Activated CD8-positive, alpha-beta T cell treated with anti-CD3 and anti-CD28 coated beads, Interleukin-2, amount 10 ng/mL, durations not matched to agents 7 days and 5 days (primary cell): ENCODE data around the gene FCRLB. TPM values are rescaled to one million over a fixed set of nuclear protein-coding genes. Genes with fewer than 3 reads are reported as not detected.
"Not testable (repeated sequence)": the region's sequence is repeated elsewhere in the genome, so short reads cannot be mapped to it uniquely, and the experiment has no call there.

Experiments
- ATAC-seq: fragments of 150-1000 bp; cut with Tn5 transposase; one replicate; pipeline ENCODE4 v1.10.0; 2021; ENCODE audit warnings: moderate library complexity
- CTCF ChIA-PET: fragments of 350-600 bp; sonication (Branson Sonifier 250); formaldehyde crosslinking; loops from one replicate; lab custom pipeline; 2021; ENCODE audit warnings: antibody characterized with exemption; lab: Charles Lee
- POLR2A ChIA-PET: fragments of 350-600 bp; sonication (Branson Sonifier 250); formaldehyde crosslinking; loops from one replicate; lab custom pipeline; 2021; ENCODE audit warnings: antibody characterized with exemption; lab: Charles Lee
- DNase-seq: peaks from one replicate; pipeline ENCODE4 v3.0.0-alpha.2; 2020
- H3K27ac Mint-ChIP-seq: one replicate; pipeline ENCODE4 v1.8.0; 2021; ENCODE audit warnings: mild to moderate bottlenecking, mixed read lengths
- H3K27me3 Mint-ChIP-seq: one replicate; pipeline ENCODE4 v1.8.0; 2021; ENCODE audit warnings: low read depth, mixed read lengths
- H3K36me3 Mint-ChIP-seq: one replicate; pipeline ENCODE4 v1.8.0; 2021; ENCODE audit warnings: low read depth, mixed read lengths
- H3K4me1 Mint-ChIP-seq: one replicate; pipeline ENCODE4 v1.8.0; 2021; ENCODE audit warnings: low read depth, mixed read lengths
- H3K4me3 Mint-ChIP-seq: one replicate; pipeline ENCODE4 v1.8.0; 2021; ENCODE audit warnings: mild to moderate bottlenecking, mixed read lengths
- H3K9me3 Mint-ChIP-seq: one replicate; pipeline ENCODE4 v1.8.0; 2022; ENCODE audit warnings: mixed read lengths; ENCODE audit not compliant: insufficient read depth
- total RNA-seq, 2 experiments: library from RNA; stranded (reverse); gene quantifications; one replicate each; pipeline ENCODE4 v1.2.3, GENCODE V29; 2021

The FCRLB gene
- total RNA-seq, 2 experiments from 2014 or later: 0.97 TPM

DNA sequence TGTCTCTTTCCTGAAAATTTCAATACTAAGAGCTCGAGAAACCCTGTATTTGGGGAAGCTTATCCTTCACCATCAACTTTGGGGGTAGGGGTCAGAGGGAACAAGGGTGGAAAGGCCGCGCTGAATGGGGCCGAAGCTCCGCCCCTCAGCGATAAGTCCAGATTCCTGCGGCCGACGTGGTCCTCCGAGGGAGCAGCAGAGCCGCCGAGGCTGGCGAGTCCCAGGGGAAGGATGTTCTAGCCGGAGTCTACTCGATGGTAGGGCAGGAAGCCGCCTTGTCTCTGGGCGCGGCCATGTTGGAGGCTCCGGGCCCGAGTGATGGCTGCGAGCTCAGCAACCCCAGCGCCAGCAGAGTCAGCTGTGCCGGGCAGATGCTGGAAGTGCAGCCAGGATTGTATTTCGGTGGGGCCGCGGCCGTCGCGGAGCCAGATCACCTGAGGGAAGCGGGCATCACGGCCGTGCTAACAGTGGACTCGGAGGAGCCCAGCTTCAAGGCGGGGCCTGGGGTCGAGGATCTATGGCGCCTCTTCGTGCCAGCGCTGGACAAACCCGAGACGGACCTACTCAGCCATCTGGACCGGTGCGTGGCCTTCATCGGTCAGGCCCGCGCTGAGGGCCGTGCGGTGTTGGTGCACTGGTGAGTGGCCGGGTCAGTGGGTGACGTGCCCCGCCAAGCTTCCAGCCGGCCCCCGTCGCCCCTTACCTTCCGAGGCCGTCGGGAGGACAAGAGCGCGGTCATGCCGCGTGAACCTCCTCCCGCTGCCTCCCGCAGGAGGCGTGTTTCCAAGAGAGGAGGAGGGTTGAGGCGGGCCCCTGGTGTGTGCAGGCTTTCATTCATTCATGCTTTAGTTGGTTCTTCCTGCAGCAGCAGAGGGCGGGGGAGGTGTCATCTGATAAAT lies 28.4 kb downstream of the FCRLB start, which contains the start of gene DUSP12:
Gene DUSP12 (plus strand): TSS at position 278 of the 899 bp plus-strand sequence. CDS start 16 bp downstream, at position 294.
- ATAC-seq (peak; percentile 97), DNase-seq (peak; percentile 92)
- ChIA-PET CTCF (interaction anchor here (0.6 to 2.8 kb wide), 14 partner anchors 9 to 287 kb away, joined by 3 to 29 read pairs (median 4); partner anchors contain the start of gene ATF6), POLR2A (interaction anchor here (0.7 to 2.1 kb wide), 12 partner anchors 11 to 258 kb away, joined by 3 to 13 read pairs (median 4); partner anchors contain the start of gene ATF6)
- Mint-ChIP-seq H3K27ac (peak within 1 kb of the TSS; percentile 96), H3K27me3 (peaks cover 5% of the 10 kb centered on the region), H3K36me3 (peaks cover 34% of the 10 kb centered on the region), H3K4me1 (peaks cover 46% of the 10 kb centered on the region), H3K4me3 (peak within 1 kb of the TSS; percentile 95), H3K9me3 (no peaks in the 10 kb centered on the region)

DNA sequence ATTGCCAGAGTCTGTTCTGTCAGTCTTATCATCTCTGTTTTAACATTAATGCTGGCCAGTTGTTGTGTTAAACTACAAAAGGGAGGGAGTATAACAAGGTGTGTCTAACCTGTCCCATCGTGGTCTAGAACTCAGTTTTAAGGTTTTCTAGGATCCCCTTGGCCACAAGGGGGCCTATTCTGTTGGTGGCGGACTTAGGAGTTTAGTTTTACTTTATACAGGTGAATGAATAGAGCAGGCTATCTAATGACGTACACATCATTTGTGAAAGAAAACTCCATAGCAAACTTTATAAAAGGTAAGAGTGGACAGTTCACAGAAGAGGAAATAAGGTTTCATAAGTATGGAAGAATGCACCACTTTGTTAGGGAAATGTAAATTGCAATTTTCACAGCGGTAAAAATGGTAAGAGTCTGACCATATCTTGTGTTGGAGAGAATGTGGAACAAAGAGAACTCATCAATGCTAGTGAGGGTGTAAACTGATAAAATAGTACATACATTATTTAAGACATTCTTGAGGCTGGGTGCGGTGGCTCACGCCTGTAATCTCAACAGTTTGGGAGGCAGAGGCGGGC lies 42.3 kb downstream of the FCRLB start:
- Mint-ChIP-seq H3K27me3 (no peaks in the 10 kb centered on the region), H3K27ac (no peak overlapping the region), H3K9me3 (no peaks in the 10 kb centered on the region), H3K4me3 (peak overlapping the region; percentile 40), H3K36me3 (peaks cover 10% of the 10 kb centered on the region), H3K4me1 (peaks cover 37% of the 10 kb centered on the region)
- ATAC-seq: peak; percentile 68
- CTCF ChIA-PET: interaction anchor here (0.7 to 2.5 kb wide), 10 partner anchors 8 to 276 kb away, joined by 3 to 35 read pairs (median 4); partner anchors contain the start of gene DUSP12
- POLR2A ChIA-PET: no interaction called here
- DNase-seq: peak; percentile 68

DNA sequence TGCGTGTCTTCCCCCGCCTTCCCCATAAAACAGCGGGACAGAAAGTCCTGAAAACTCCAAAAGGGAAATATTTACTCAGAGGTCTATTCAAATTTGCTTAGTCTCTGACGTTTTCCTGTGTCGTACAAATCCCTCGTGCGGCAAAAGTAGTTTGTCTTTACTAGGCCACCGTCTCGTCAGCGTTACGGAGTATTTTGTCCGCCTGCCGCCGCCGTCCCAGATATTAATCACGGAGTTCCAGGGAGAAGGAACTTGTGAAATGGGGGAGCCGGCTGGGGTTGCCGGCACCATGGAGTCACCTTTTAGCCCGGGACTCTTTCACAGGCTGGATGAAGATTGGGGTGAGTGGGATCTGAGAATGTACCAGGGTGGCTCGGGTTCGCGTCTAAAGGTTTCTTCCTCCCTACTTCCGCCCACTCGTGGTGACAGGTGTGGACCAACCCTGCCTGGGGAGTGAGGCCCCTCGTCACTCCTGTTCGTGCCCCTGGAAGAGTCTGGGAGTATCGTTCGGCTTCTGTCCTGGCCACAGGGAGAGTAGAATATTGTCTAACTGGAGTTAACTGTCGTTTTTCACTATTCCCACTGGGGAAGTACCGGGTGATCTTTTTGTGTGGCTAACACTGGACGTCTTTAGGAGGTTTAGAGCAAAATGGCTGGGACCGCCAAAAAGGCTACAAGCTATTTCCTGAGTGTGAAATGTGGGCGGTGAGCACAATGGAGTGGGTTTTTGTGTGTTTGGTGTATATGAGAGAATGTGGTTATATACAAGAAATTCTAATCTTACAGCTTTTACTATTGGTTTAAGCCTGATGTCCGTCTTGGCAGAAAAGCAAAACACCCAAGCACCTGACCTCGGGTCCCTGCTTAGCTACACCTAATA lies 45.0 kb downstream of the FCRLB start, which contains the start of gene ATF6:
Gene ATF6 (plus strand): TSS at position 219 of the 880 bp plus-strand sequence. CDS start 41 bp downstream, at position 260.
- POLR2A ChIA-PET: interaction anchor here (1.1 kb wide), 2 partner anchors 17 to 18 kb away, joined by 3 to 4 read pairs; partner anchors contain the start of gene DUSP12
- peak within 1 kb of the TSS; percentile 98 for H3K27ac Mint-ChIP-seq
- H3K27me3 Mint-ChIP-seq: no peaks in the 10 kb centered on the region
- ATAC-seq (peak; percentile 72), DNase-seq (peak; percentile 88)
- no peaks in the 10 kb centered on the region for H3K9me3 Mint-ChIP-seq
- CTCF ChIA-PET: interaction anchor here (1.1 to 2.2 kb wide), 5 partner anchors 10 to 271 kb away, joined by 4 to 12 read pairs (median 6); partner anchors contain the start of gene DUSP12
- peaks cover 43% of the 10 kb centered on the region for H3K4me1 Mint-ChIP-seq
- peaks cover 6% of the 10 kb centered on the region for H3K36me3 Mint-ChIP-seq
- peak within 1 kb of the TSS; percentile 99 for H3K4me3 Mint-ChIP-seq

DNA sequence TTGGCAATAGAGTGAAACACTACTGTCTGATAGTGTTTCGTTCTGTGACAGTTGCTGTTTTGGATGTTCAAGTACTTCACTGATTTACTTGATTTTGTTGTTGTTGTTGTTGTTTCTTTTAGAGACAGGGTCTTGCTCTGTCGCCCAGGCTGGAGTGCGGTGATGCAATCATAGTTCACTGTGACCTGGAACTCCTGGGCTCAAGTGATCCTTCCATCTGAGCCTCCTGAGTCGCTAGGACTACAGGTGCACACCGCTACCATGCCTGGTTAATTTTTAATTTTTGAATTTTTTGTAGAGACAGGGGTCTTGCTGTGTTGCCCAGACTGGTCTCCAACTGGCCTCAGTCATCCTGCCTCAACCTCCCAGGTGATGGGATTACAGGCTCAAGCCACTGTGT lies 47.1 kb downstream of the FCRLB start:
- Mint-ChIP-seq H3K9me3 (no peaks in the 10 kb centered on the region), H3K4me3 (no peak overlapping the region), H3K27ac (no peak overlapping the region), H3K4me1 (peaks cover 42% of the 10 kb centered on the region), H3K27me3 (no peaks in the 10 kb centered on the region), H3K36me3 (peaks cover 6% of the 10 kb centered on the region)
- ChIA-PET POLR2A (interaction anchor here (0.6 kb wide), 1 partner anchor 52 kb away, joined by 3 read pairs; no protein-coding TSS in a partner anchor), CTCF (interaction anchor here (1.2 to 2.2 kb wide), 2 partner anchors 19 to 269 kb away, joined by 3 to 12 read pairs; partner anchors contain the start of gene DUSP12)
- DNase-seq: no peak
- no peak for ATAC-seq

DNA sequence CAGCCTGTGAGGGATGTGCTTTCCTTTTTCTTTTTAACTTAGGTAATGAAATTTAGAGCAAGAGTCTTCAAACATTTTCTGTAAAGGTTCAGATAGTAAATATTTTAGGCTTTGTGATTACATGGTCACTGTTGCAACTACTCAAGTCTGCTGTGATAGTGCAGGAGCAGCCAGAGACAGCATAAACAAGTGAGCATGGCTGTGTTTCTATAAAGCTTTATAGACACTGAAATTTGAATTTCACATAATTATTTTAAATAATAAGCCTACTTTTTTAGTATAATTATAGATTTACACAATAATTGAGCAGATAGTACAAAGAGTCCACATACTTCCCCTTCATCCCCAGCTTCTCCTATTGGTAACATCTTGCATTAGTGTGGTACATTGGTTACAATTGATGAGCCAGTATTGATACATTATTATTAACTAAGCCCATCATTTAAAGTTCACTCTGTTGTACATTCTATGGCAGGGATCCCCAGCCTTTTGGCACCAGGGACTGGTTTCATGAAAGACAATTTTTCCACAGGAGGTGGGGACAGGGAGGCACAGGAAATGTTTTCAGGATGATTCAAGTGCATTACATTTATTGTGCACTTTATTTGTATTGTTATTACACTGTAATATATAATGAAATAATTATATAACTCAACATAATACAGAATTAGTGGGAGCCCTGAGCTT lies 47.8 kb downstream of the FCRLB start:
- Mint-ChIP-seq H3K4me1 (peaks cover 43% of the 10 kb centered on the region), H3K27me3 (no peaks in the 10 kb centered on the region), H3K27ac (no peak overlapping the region), H3K9me3 (no peaks in the 10 kb centered on the region), H3K4me3 (no peak overlapping the region), H3K36me3 (peaks cover 6% of the 10 kb centered on the region)
- DNase-seq (no peak), ATAC-seq (no peak)
- ChIA-PET POLR2A (interaction anchor here (0.5 to 0.7 kb wide), 2 partner anchors 42 to 147 kb away, joined by 3 read pairs; no protein-coding TSS in a partner anchor), CTCF (interaction anchor here (1.2 to 1.3 kb wide), 2 partner anchors 23 to 268 kb away, joined by 3 to 4 read pairs; no protein-coding TSS in a partner anchor)

DNA sequence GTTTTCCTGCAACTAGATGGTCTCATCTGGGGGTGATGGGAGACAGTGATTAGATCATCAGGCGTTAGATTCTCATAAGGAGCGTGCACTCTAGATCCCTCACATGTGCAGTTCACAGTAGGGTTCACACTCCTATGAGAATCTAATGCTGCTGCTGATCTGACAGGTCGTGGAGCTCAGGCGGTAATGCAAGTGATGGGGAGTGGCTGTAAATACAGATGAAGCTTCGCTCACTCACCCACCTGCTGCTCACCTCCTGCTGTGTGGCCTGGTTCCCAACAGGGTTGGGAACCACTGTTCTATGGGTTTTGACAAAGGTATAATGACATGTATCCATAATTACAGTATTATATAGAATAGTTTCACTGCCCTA lies 48.3 kb downstream of the FCRLB start:
- ChIA-PET CTCF (interaction anchor here (1.2 to 1.3 kb wide), 2 partner anchors 23 to 267 kb away, joined by 3 to 4 read pairs; no protein-coding TSS in a partner anchor), POLR2A (interaction anchor here (0.5 to 0.7 kb wide), 2 partner anchors 43 to 148 kb away, joined by 3 read pairs; no protein-coding TSS in a partner anchor)
- H3K9me3 Mint-ChIP-seq, DNase-seq, ATAC-seq, H3K27me3 Mint-ChIP-seq, H3K27ac Mint-ChIP-seq, H3K4me3 Mint-ChIP-seq, H3K36me3 Mint-ChIP-seq: not testable (repeated sequence)
- peaks cover 43% of the 10 kb centered on the region for H3K4me1 Mint-ChIP-seq

DNA sequence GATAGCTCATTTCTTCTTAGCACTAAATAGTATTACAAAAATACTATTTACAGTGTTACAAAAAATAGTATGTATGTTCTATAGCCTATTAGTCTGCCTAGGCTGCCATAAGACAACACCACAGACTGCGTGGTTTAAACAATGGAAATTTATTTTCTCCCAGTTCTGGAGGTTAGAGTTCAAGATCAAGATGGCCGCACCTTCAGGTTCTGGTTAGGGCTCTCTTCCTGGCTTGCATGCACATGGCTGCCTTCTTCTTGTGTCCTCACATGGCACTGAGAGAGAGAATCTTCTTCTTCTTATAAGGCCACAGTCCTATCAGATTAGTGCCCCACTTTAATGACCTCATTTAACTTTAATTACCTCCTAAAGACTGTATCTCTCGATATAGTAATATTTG lies 48.9 kb downstream of the FCRLB start:
- Mint-ChIP-seq H3K4me3 (no peak overlapping the region), H3K36me3 (peaks cover 6% of the 10 kb centered on the region), H3K9me3 (no peaks in the 10 kb centered on the region), H3K27me3 (no peaks in the 10 kb centered on the region), H3K27ac (no peak overlapping the region), H3K4me1 (peaks cover 38% of the 10 kb centered on the region)
- CTCF ChIA-PET: interaction anchor here (1.3 kb wide), 1 partner anchor 22 kb away, joined by 4 read pairs; no protein-coding TSS in a partner anchor
- DNase-seq: no peak
- POLR2A ChIA-PET: interaction anchor here (0.7 kb wide), 1 partner anchor 44 kb away, joined by 3 read pairs; no protein-coding TSS in a partner anchor
- ATAC-seq: no peak

DNA sequence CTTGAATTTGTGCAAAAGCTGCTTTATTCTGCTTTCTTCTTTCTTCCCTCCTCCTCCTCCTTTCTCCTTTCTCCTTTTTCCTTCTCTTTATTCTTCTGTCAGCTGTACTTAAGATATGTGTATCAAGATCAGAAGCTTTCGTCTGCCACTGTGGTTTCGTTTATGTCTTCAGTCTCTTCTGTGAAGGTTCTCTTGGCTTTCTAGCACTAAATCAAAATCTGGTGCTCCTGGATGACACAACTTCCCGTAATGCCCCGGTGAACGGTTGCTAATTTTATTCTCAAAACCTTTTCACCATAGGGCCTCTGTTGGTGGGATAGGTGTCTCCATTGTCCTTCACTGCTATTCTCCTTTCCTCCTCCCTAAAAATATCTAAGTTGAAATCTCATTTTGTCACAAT lies 49.8 kb downstream of the FCRLB start:
- H3K9me3 Mint-ChIP-seq: no peaks in the 10 kb centered on the region
- H3K27me3 Mint-ChIP-seq: no peaks in the 10 kb centered on the region
- ChIA-PET POLR2A (interaction anchor here (1.1 kb wide), 1 partner anchor 22 kb away, joined by 5 read pairs; no protein-coding TSS in a partner anchor), CTCF (interaction anchor here (1.2 to 2.8 kb wide), 4 partner anchors 8 to 266 kb away, joined by 3 to 16 read pairs (median 7); no protein-coding TSS in a partner anchor)
- no peak for ATAC-seq
- H3K27ac Mint-ChIP-seq: no peak overlapping the region
- H3K4me3 Mint-ChIP-seq: no peak overlapping the region
- H3K4me1 Mint-ChIP-seq: peaks cover 36% of the 10 kb centered on the region
- peaks cover 6% of the 10 kb centered on the region for H3K36me3 Mint-ChIP-seq
- DNase-seq: no peak

DNA sequence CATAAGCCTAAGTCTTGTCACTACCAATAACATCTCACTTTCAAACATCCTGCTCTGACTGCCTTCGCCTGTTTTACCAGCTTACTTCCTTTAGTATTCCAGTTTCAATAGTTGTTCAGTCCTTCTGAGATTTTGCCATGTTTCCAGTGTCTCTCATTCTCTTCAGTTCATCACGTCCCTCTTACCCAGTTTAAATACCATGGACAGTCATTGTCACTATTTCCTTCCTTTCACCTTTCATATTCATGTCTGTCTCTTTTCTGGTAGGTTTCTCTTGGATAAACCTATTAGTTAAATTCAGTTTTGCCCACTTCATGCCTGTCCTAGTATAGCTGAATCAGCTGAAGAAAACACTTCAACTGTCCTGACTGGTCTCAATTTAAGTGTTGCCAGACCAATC lies 50.6 kb downstream of the FCRLB start:
- Mint-ChIP-seq H3K27me3 (no peaks in the 10 kb centered on the region), H3K27ac (no peak overlapping the region), H3K36me3 (peaks cover 1% of the 10 kb centered on the region), H3K4me3 (no peak overlapping the region), H3K4me1 (peaks cover 29% of the 10 kb centered on the region), H3K9me3 (no peaks in the 10 kb centered on the region)
- no peak for ATAC-seq
- ChIA-PET POLR2A (no interaction called here), CTCF (interaction anchor here (1.2 to 2.8 kb wide), 5 partner anchors 9 to 265 kb away, joined by 3 to 16 read pairs (median 5); no protein-coding TSS in a partner anchor)
- no peak for DNase-seq

DNA sequence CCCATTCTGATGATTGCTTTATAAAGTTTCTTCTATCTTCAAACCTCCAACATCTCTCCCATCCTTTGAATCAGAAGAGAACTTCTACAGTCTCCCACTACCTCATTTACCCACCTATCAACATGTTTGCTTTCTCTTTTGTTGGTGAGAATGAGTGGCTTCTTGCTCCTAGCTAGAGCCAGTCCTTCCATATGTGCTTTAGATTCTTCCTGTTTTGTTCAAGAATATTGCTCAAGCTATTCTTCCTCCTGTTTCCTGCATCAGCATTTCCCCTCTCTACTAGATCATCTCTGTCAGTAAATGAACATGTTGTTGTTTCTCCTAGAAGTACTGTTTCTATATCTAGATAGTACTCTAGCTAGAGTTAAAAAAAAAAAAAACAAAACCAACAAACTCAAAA lies 51.1 kb downstream of the FCRLB start:
- CTCF ChIA-PET: interaction anchor here (1.5 to 2.8 kb wide), 4 partner anchors 11 to 265 kb away, joined by 3 to 16 read pairs (median 6); no protein-coding TSS in a partner anchor
- no peaks in the 10 kb centered on the region for H3K9me3 Mint-ChIP-seq

More for the DNA sequence above, 51.1 kb downstream of the FCRLB start:
- H3K27ac Mint-ChIP-seq: no peak overlapping the region
- DNase-seq: no peak
- ATAC-seq: no peak
- H3K4me1 Mint-ChIP-seq: peaks cover 25% of the 10 kb centered on the region
- H3K27me3 Mint-ChIP-seq: no peaks in the 10 kb centered on the region
- H3K36me3 Mint-ChIP-seq: peaks cover 1% of the 10 kb centered on the region
- POLR2A ChIA-PET: no interaction called here
- no peak overlapping the region for H3K4me3 Mint-ChIP-seq
